ENCODE measurements around the gene MTNR1B.

DNA sequence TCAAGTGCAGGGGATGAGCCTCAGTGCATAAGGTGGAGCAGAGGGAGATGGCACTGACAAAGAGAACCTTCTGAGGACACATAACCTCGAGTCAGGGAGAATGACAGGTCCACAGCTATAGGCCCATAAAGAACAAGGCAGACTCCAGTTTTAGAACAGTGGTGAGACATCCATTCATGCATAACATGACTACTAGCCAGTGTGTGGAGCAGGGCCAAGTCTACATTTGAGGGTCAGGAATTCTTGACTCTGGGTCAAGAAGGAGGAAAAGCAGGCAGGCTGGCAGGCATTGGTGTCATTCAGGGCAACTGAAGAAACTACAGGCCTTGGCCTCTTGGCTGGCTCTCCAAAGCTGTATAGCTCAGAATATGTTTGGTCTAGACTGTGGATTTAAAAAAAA lies 54.9 kb downstream of the MTNR1B start:
- TF ChIP-seq CTCF (IDR thresholded peaks at IDR 0.05) (no peak), POLR2A (IDR thresholded peaks at IDR 0.05) (no peak)
